HG03060 (cell line): ENCODE results near the gene RFXANK.

Experiments used
- ATAC-seq: cut with Tn5 transposase; IDR thresholded peaks from one replicate; pipeline ENCODE4 v1.9.1; 2021; ENCODE audit warnings: low read depth, moderate number of reproducible peaks; ENCODE audit not compliant: unreplicated experiment

RFXANK gene

GRCh38 chr19:19226204-19226603, 34.1 kb downstream of the RFXANK start:
- ATAC-seq: no peak

GRCh38 chr19:19226663-19227062, 34.6 kb downstream of the RFXANK start:
- no peak for ATAC-seq

- no peak for ATAC-seq
Measured at GRCh38 chr19:19227217-19227616, 35.2 kb downstream of the RFXANK start.

GRCh38 chr19:19229701-19230100, 37.6 kb downstream of the RFXANK start:
- ATAC-seq: no peak

GRCh38 chr19:19230999-19231398, 38.9 kb downstream of the RFXANK start:
- no peak for ATAC-seq

- ATAC-seq: no peak
Measured at GRCh38 chr19:19232261-19232721, 40.2 kb downstream of the RFXANK start.

- no peak for ATAC-seq
Measured at GRCh38 chr19:19234220-19234816, 42.3 kb downstream of the RFXANK start.

- no peak for ATAC-seq
Measured at GRCh38 chr19:19236173-19236572, 44.1 kb downstream of the RFXANK start.

GRCh38 chr19:19238126-19238894, 46.3 kb downstream of the RFXANK start:
- no peak for ATAC-seq

- ATAC-seq: no peak
Measured at GRCh38 chr19:19239675-19240074, 47.6 kb downstream of the RFXANK start.

- no peak for ATAC-seq
Measured at GRCh38 chr19:19240476-19240875, 48.4 kb downstream of the RFXANK start.

GRCh38 chr19:19250196-19250801, 58.2 kb downstream of the RFXANK start:
- no peak for ATAC-seq
